ENCODE results near the gene ZSCAN9.

- TF ChIP-seq CTCF (IDR thresholded peaks at IDR 0.05) (no peak), POLR2A (IDR thresholded peaks at IDR 0.05) (no peak)
Measured at GRCh38 chr6:28263922-28264321, 38.8 kb downstream of the ZSCAN9 start.

Measured in uterus (tissue), 2 donors.